Stimulated activated CD4-positive, alpha-beta T cell treated with anti-CD3 and anti-CD28 coated beads, Interleukin-15, amount 100 ng/mL, for 24 hours (primary cell): ENCODE data around the gene SAMM50.

Experiments
- DNase-seq: peaks from one replicate; pipeline ENCODE4 v3.0.0-alpha.2; 2020

SAMM50 gene

DNA sequence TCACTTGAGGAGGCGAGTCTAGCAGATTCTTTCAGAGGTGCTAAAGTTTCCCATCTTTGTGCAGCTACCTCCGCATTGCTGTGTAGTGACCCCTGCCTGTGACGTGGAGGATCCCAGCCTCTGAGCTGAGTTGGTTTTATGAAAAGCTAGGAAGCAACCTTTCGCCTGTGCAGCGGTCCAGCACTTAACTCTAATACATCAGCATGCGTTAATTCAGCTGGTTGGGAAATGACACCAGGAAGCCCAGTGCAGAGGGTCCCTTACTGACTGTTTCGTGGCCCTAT, 8.9 kb upstream of the SAMM50 start:
- DNase-seq = no peak

DNA sequence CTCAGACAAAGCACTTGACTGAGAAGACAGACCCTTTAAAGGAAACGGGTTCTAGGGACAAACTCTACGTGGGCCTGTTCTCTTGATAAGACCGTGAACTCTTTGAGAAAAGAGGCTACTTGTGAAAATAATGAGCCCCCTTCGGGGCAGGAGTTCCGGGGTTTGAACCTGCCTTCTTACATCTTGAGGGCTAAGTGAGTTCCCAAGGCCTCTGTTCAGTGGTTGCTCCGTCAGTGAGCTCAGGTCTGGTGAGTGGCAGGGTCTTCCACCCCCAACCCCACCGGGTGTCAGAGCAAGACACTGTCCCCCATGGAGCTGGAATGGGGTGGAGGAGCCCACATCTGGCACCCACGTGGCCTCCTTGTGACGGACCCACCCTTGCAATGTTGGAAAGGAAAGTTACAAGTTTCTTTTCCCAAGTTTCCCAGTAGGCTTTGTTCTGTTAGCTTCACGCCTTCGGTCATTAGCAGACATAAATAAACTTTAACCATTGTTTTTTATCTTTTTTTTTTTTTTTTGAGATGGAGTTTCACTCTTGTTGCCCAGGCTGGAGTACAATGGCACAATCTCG, 6.3 kb upstream of the SAMM50 start:
- DNase-seq = no peak

DNA sequence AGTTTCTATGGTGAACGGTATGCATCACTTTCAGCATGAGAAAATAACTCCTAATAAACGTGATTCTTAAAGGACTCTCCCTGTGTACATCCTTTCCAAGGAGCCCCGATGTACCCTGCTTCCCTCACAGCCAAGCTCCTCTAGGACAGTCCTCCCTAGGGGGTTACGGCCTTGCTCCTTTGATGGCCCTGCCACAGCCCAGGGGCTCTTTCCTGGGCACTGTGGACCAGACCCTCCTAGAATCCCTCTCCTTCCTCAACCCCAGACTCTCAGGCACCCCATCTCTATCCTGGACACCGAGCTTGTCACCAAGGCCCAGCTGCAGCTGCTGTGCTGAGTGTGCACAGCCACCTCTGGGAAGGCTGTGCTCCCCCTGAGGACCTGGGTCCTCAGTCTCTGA, 3.9 kb upstream of the SAMM50 start:
- DNase-seq = no peak

DNA sequence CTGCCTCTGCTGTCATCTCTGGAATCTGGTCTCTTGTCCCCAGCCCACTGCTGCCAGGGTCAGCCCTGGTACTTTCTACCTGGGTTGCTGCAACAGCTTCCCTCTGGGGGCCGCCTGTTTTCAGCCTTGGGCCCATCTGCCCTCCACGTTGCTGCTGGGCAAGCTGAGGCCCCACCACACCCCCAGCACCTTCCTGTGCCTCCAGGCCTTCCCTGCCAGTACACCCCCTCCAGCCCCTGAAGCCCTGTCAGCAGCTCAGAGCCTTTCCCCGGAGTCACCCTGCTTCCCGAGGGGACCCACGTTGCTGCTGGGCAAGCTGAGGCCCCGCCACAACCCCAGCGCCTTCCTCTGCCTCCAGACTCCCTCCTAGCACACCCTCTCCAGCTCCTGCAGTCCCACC, 3.3 kb upstream of the SAMM50 start:
- DNase-seq = no peak

DNA sequence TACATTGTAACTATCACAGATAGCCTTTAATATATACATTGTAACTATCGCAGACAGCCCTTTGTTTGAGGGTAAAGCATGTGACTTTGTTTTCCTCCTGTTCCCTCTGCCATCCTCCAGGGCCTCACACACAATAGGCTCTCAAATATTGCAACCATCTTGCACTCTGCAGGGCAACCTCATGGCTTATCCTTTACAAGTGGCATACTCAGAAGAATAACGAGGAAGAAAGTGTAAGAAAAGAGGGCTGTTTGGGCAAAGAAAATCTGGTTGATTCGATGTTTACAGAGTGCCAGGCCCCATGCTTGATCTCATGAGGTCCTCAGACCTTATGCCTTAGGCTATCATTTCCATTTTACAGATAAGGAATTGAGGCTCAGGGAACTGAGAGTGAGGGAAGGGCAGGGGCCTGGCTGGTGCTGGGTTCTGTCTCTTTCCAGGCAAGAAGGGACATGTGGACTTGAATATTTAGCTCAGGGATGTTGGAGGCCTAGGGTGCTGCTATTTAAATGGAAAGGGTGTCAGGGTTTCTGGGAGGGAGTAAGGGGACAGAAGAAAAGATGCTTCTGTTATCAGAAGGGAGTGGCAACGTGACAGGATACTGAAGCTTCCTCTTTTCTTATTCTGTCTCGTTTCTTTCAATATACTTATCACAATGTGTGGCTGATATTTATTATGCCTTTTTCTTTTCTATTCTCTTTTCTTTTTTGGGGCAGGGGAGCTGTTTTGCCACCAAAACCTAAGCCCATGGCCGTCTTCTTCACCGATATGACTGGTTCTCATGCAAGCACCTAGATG, 1.1 kb upstream of the SAMM50 start:
- DNase-seq = no peak

DNA sequence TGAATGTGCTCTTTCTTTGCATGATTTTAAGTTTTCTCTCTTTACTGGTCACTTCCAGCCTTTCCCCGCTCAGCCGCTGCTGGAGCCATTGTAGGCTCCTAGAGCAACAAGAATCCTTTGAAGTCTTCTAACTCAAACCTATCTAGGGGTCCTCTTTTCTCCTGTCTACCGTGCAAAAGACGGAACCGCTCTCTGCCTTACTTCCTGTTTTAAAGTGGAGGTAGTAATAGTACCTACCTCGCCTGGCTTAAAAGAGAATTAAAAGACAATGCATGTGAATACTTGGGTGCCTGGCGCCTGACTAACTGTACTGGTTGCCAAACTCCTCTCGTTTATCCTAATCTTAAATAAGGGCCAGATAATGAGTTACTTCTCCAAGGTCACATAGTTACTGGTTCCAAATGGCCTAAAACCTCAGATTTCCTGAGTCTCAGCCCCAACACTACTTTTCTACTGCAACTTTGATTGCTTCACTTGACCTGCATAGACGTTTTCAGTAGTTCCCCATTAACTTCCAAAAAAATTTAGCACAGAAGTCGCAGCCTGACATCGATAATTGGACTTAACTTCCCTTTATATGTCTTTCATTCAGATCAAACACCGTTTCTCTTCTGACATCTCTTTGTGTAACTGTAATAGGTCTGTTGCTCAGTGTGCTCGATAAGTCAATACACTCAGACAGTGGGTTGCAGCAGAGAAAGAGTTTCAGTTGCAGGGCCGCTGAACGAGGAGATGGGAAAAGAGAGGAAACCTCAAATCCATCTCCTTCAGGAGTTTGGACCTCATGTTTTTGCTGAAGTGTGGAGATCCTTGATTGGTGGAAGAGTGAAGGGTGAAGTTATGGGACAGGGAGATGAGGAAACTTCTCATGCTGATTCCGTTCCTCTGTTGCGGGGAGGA, 891 bp downstream of the SAMM50 start:
- DNase-seq = no peak

DNA sequence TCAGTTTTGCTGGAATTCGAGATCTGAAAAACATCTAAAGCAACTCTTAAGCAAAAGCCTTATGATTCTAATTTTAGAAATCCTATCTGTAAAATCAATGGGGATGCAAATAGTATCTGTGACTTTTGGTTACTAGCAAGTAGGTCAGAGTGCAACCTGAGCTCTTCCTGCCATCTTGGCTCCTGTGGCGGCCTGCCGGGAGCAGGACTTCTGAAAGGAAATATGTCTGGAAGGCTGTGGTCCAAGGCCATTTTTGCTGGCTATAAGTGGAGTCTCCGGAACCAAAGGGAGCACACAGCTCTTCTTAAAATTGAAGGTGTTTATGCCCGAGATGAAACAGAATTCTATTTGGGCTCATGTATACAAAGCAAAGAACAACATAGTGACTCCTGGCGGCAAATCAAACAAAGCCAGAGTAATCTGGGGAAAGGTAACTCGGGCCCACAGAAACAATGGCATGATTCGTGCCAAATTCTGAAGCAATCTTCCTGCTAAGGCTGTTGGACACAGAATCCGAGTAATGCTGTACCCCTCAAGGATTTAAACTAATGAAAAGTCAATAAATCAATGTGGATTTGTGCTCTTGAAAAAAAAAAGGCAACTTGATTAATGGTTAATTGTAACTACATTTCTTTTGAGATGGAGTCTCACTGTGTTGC, 1.7 kb downstream of the SAMM50 start:
- DNase-seq = no peak

DNA sequence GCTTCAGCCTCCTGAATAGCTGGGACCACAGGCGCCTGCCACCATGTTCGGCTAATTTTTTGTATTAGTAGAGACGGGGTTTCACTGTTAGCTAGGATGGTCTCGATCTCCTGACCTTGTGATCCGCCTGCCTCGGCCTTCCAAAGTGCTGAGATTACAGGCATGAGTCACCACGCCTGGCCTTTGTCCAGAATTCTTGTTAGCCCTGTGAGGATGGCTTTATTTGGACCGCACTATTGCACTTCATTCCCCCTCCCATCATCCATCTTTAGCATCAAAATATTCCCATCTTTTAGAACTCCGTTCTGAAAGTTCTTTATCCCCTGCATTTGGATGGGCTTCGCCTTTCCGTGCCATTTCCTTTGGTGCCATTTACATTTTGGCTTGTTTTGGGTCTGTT, 2.6 kb downstream of the SAMM50 start:
- DNase-seq = no peak

DNA sequence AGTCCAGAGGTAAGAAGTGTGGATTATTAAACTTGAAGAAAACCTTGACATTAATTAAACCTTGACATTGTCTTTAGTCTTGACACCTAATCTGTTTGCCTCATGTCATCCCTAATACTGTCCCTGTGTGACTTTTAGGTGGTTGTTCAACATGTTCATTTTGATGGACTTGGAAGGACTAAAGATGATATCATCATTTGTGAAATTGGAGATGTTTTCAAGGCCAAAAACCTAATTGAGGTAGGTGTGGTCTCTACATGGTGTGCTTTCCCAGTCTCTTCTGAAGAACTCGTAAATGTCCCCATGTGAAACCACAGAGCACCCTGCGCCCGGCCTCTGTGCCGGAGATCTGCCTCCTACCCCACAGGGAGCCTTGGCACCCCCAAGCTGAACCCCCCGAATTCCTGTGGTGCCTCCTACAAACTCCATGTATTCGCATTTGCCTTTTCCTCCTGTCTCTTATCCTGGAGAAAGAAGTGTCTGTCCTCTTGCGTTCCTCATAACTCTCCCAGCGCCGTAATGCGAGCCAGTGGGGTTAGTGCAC, 9.1 kb downstream of the SAMM50 start:
- no peak for DNase-seq

DNA sequence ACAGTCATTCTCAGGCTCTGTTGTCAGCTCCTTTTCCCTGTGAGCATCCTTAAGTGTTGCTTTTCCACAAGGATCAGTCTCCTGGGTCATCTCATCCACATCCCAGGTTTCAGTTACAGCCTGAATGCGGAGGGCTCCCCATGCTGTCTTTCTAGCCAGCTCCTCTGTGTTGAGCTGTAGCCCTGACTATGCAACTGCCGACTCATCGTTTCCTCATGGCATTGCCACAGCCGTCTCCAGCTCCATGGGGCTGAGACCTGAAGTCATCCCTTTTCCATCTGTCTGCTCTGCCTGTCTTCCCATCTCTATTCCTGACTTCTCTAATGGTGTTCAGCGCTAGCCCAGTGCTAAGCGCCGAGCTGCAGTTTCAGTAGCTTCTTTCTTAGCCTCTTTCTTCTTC, 11.8 kb downstream of the SAMM50 start:
- no peak for DNase-seq

DNA sequence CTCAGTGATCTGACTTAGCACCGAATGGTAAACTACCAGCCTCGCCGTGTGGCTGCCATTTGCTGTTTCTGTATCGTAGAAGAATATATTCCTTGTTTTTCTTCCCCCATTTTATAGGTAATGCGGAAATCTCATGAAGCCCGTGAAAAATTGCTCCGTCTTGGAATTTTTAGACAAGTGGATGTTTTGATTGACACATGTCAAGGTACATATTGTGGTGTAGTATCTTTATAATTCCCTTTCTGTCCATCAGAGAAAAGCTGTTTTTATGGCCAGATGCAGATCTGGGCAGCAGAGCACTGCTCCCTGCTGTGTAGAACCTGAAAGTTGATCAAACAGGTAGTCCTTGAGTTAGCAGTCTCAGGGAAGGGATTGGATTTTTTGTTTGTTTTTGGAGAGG, 13.4 kb downstream of the SAMM50 start:
- no peak for DNase-seq

DNA sequence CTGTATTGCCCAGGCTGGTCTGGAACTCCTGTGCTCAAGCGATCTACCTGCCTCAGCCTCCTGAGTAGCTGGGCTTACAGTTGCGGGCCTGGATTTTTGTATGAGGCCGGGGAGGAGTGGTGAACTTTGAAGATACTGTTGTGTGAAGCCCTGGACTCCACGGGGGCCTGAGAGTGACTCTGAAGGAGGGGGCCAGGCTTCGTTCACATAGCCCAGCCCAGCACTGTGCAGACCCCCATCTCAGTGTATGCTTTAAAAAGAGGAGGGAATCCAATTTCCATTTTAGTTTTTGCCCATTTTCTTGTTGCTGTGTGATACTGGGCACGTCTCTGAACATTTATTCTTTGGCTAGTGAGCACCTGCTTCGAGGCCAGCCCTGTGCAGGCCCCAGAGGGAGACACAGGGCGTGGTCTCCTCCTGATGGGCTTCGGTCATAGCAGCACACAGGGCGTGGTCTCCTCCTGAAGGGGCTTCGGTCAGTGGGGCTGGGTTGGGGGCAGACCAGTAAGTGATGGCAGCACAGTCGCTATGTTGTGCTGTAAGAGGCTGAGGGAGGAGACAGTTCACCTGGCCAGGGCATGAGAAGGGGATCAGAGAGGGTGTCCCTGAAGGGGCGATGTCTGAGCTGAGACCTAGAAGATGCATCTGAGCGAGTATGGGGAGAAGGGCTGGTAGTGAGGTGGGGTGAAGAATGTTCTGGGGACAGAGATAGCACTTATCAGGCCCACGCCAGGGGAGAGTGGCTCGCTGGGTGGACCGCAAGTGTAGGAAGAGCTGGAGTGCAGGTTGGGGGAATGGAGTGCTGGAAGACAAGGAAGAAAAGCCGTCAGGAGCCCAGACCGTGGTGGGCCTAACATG, 14.0 kb downstream of the SAMM50 start:
- no peak for DNase-seq

DNA sequence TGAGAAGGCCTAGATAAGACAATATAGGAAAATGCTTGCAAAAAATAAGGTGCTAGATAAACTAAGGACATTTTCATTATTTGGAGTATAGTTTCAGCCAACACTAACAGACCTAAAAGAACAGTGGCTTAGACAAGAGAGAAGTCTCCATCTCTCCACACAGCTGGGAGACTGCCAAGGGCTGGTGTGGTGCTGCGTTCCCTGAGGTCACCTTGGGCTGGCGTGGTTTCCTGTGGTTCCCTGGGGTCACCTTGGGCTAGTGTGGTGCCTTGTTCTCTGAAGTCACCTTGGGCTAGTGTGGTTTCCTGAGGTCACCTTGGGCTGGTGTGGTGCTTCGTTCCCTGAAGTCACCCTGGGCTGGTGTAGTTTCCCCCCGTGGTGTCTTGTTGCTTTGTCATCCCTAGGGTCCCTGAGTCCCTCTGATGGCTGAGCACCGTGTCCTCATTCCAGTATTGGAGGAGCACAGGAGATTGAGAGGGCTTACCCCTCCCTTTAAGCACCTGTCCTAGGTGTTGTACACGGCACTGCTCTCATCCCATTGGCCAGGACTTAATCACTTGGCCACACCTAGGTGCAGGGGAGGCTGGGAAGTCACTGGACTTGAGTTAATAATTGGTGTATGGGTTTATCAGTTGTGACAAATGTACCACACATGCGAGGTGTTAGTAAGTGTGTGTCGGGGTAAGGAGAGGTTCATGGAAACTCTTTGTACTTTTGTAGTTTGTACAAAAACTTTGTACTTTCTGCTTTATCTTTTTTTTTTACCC, 14.9 kb downstream of the SAMM50 start:
- no peak for DNase-seq

DNA sequence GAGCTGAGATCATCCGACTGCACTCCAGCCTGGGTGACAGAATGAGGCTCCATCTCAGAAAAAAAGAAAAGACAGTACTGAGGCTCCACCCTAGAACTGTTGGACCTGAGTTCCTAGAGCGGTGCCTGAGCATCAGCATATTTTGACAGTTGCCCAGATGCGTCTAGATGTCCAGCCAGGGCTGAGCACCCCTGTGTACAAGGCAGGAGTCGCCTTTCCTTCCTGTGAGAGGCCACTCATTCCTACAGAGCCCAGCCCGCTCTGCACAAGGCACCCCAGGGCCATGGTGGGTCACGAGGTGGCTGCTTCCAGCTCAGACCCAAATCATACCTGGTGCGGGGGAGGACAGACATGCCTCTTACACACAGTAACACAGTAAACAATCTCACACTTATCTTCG, 15.9 kb downstream of the SAMM50 start:
- no peak for DNase-seq

DNA sequence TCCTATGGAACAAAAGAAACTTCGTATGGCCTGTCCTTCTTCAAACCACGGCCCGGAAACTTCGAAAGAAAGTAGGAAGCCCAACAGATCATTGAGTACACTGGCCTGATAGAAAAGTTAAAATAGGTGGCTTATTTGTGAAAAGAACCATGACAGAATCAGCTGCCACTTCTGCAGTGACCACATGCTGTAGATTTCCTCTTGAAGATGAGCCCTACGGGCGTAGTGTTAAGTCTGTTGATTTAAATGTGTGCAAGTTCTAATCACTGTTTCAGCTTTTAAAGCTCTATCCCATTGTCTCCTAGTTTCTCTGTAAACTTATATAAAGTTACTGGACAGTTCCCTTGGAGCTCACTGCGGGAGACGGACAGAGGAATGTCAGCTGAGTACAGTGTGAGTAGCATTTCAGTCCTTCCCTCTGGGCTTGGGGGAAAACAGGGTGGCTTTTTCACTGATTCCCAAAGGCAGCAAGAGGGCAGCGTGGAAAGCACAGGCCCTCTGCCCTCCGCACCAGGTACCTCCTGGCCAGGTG, 17.8 kb downstream of the SAMM50 start:
- no peak for DNase-seq

DNA sequence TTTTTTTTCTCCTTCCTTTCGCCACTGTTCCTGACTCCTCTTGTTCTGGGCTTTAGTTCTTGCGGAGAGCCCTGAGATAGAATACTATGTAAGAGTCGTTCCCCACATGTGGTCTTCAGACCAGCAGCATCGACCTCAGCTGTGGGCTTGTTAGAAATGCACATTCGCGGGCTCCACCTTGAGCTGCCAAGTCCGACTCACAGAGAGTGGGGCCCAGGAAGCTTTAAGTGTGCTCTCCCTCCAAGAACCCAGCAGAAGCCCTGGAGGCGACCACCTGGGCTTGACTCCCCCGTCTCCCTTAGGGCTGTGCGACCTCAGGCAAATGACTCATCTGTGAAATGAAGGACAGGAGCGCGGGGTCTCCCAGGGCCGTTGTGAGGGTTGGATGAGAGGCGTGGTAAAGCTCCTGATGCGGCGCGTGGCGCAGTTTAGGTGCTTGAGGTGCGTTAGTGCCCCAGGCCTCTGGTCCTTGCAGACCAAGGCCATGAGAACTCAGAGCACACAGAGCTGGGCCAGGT, 18.8 kb downstream of the SAMM50 start:
- no peak for DNase-seq

DNA sequence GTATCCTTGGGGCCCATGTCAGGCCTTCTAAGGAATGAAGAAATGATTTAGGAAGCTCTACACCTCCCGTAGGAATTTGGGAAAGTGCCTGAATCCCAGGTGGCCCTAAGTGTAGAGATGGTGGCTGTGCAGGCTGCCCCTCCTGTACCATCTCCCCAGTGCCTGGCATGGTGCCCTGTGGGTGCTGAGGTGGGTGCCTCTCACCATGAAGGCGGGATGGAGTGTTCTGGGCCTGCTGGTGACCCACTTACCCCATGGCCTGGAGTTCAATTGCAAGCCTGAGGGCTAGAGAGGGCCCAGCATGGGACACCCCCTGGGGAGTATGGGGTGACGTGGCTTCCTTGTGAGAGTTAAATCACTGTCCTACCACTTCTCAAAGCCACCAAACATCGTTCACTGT, 19.8 kb downstream of the SAMM50 start:
- no peak for DNase-seq

DNA sequence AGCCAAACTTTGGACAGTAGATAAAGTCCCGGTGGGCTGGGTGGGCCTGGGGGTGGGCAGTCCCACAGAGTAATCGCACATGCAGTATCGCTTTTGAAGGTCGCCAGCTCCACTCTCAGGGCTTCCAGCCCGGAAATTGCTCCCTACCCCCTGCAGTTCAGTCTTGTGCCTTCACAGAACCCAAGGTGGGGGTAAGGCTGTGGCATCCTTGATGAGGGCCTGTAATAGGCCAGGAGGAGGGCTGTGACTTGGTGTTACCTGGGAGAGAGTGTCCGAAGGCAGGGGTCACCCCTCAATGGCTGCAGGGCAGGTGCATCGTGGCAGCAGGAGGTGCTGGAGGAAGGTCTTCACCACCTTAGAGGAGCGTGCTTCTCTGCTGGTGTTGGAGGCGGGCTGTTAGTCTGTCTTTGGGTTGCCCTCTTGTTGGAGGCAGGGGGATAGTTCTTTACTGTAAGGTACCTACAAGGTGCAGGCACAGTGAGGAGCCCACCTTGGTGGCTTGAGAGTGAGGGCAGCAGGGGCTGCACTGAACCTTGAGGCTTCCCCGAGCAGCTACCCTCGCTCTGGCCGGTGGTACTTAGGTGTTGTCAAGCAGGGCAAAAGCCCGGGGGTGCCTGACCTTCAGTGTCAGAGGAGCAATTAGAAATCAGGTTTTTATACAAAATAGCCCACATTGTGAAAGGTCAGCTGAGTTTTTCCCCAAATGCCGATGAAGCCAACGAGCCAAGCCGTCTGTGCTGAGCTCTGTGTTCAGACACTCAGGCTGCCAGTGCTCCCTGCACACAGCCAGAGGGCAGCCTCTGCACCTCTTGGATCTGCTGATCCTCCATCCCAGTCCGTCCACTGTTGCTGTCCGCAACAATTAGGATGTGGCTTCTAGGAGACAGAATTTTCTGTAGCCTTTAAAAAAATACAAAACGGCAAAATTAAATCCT, 21.9 kb downstream of the SAMM50 start:
- no peak for DNase-seq

DNA sequence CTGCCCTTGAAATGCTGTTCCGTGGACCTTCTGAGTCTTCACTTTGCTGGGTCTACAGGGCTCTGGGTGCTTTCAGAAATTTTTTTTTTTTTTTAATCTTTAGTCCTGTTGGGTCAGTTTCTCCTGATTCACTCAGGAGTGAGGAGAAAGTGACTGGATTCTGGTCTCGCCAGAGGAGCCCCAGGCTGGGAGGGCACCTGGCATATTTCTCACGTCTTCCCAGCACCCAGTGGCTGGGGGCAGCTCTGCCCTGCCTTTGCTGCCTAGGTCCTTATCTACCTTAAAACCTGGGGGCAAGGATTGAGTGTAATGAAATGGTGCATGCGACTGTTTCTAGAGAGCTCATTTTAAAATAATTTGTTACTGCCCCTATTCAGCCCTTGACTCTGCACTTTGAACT, 23.3 kb downstream of the SAMM50 start:
- no peak for DNase-seq

DNA sequence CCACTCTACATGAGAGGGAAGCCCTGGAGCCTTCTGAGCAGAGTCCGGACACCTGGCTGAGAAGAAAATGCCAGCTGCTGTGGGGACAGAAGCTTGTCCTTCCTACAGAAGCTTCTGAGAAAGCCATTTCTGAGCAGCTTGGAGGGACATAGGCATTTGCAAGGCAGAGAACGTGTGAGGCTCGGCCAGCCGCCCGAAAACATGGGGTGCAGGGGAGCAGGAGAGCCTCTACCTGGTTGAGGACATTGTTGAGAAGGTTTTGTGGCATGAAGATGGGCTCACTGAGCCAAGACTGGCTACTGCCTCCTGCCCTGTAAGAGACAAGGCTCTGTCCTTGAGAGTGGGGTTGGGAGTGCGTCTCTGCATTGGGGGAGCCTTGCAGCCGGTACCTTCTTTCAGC, 25.3 kb downstream of the SAMM50 start:
- DNase-seq = no peak
